ENCODE results near the gene PRX. TPM values are rescaled to one million over a fixed set of nuclear protein-coding genes. Genes with fewer than 3 reads are reported as not detected.
A peak's percentile ranks its signal among the peaks of the same experiment; 100 is the strongest.

PRX gene
- total RNA-seq, 1 experiment from 2014 or later = 1.6 TPM

GRCh38 chr19:40362160-40362559, 51.0 kb downstream of the PRX start:
- H3K27ac Mint-ChIP-seq (ENCODE audit: unreplicated experiment) = no peak overlapping the region
- CTCF ChIA-PET = no interaction called here
- BruUV-seq (replicated peaks) = no TSS peak

GRCh38 chr19:40360708-40361241, 52.4 kb downstream of the PRX start:
- Mint-ChIP-seq H3K9me3 (ENCODE audit: low read depth, unreplicated experiment) (no peaks in the 10 kb centered on the region), H3K4me1 (ENCODE audit: low read depth, unreplicated experiment) (no peaks in the 10 kb centered on the region), H3K4me3 (ENCODE audit: low read depth, unreplicated experiment) (no peak overlapping the region), H3K27ac (ENCODE audit: unreplicated experiment) (no peak overlapping the region), H3K36me3 (ENCODE audit: insufficient read depth, unreplicated experiment) (peaks cover 23% of the 10 kb centered on the region), H3K27me3 (ENCODE audit: unreplicated experiment) (no peaks in the 10 kb centered on the region)
- CTCF ChIA-PET = no interaction called here
- no TSS peak for BruUV-seq (replicated peaks)
- intact Hi-C loops (cut with micrococcal nuclease; ENCODE audit: unreplicated experiment) = no loop called here
- no peak for TF ChIP-seq CTCF (IDR thresholded peaks at IDR 0.05; ENCODE audit: unreplicated experiment)
- DNase-seq = no peak

More at GRCh38 chr19:40362160-40362559, 51.0 kb downstream of the PRX start:
- Mint-ChIP-seq H3K4me1 (ENCODE audit: low read depth, unreplicated experiment) (no peaks in the 10 kb centered on the region), H3K36me3 (ENCODE audit: insufficient read depth, unreplicated experiment) (peaks cover 22% of the 10 kb centered on the region), H3K27me3 (ENCODE audit: unreplicated experiment) (no peaks in the 10 kb centered on the region), H3K9me3 (ENCODE audit: low read depth, unreplicated experiment) (no peaks in the 10 kb centered on the region), H3K4me3 (ENCODE audit: low read depth, unreplicated experiment) (no peak overlapping the region)
- no peak for DNase-seq
- TF ChIP-seq CTCF (IDR thresholded peaks at IDR 0.05; ENCODE audit: unreplicated experiment) = no peak
- intact Hi-C loops (cut with micrococcal nuclease; ENCODE audit: unreplicated experiment) = no loop called here

- no TSS peak for BruUV-seq (replicated peaks)
- no peak overlapping the region for H3K4me3 Mint-ChIP-seq (ENCODE audit: low read depth, unreplicated experiment)
- no peak for TF ChIP-seq CTCF (IDR thresholded peaks at IDR 0.05; ENCODE audit: unreplicated experiment)
- no peaks in the 10 kb centered on the region for H3K9me3 Mint-ChIP-seq (ENCODE audit: low read depth, unreplicated experiment)
- no peaks in the 10 kb centered on the region for H3K4me1 Mint-ChIP-seq (ENCODE audit: low read depth, unreplicated experiment)
- no peak for DNase-seq
- intact Hi-C loops (cut with micrococcal nuclease; ENCODE audit: unreplicated experiment) = no loop called here
- H3K36me3 Mint-ChIP-seq (ENCODE audit: insufficient read depth, unreplicated experiment) = peaks cover 25% of the 10 kb centered on the region
- CTCF ChIA-PET = no interaction called here
- peak overlapping the region; percentile 38 for H3K27ac Mint-ChIP-seq (ENCODE audit: unreplicated experiment)
- H3K27me3 Mint-ChIP-seq (ENCODE audit: unreplicated experiment) = no peaks in the 10 kb centered on the region
Measured at GRCh38 chr19:40360020-40360707, 53.0 kb downstream of the PRX start.

- no TSS peak for BruUV-seq (replicated peaks)
- Mint-ChIP-seq H3K4me3 (ENCODE audit: low read depth, unreplicated experiment) (no peak overlapping the region), H3K4me1 (ENCODE audit: low read depth, unreplicated experiment) (no peaks in the 10 kb centered on the region), H3K27me3 (ENCODE audit: unreplicated experiment) (no peaks in the 10 kb centered on the region), H3K36me3 (ENCODE audit: insufficient read depth, unreplicated experiment) (peaks cover 25% of the 10 kb centered on the region), H3K27ac (ENCODE audit: unreplicated experiment) (no peak overlapping the region), H3K9me3 (ENCODE audit: low read depth, unreplicated experiment) (no peaks in the 10 kb centered on the region)
- no peak for DNase-seq
- no peak for TF ChIP-seq CTCF (IDR thresholded peaks at IDR 0.05; ENCODE audit: unreplicated experiment)
- intact Hi-C loops (cut with micrococcal nuclease; ENCODE audit: unreplicated experiment) = no loop called here
- CTCF ChIA-PET = no interaction called here
Measured at GRCh38 chr19:40358773-40359172, 54.4 kb downstream of the PRX start.

All from Calu3 (cell line).